Measurements from ENCODE around the gene CNTROB. TPM values are rescaled to one million over a fixed set of nuclear protein-coding genes. Genes with fewer than 3 reads are reported as not detected.

CNTROB gene
- 32.2 to 41.3 TPM (median 38.3 TPM) in 5 replicates for total RNA-seq (2022; extraction: Qiagen RNA extraction; ENCODE audit: low read depth)

GRCh38 chr17:7931709-7932482, at the start of gene CNTROB, which contains the start of gene TRAPPC1:
TSS of gene CNTROB (plus strand) at chr17:7932206. CDS start at chr17:7933080, 874 bp downstream.
TSS of gene TRAPPC1 (minus strand) at chr17:7931946. CDS start at chr17:7931829, 117 bp downstream.

GRCh38 chr17:7888184-7888920, 43.7 kb upstream of the CNTROB start, which contains the start of gene CHD3:
TSS of gene CHD3 (plus strand) at chr17:7888789. CDS start at chr17:7889001, 212 bp downstream.

GRCh38 chr17:7915611-7916384, 16.2 kb upstream of the CNTROB start, which contains the start of gene RNF227:
TSS of gene RNF227 (minus strand) at chr17:7916289. CDS start at chr17:7916195, 94 bp downstream.

GRCh38 chr17:7929158-7930023, 2.6 kb upstream of the CNTROB start, which contains the start of gene KCNAB3:
TSS of gene KCNAB3 (minus strand) at chr17:7929856. CDS start at chr17:7929435, 421 bp downstream.

Other genes starting within 250 kb of the CNTROB start
- gene TP53, start 244.7 kb upstream of the CNTROB start, total RNA-seq (2022; extraction: Qiagen RNA extraction; ENCODE audit: low read depth), result 38.4 to 46.5 TPM (median 42.3 TPM) in 5 replicates
- gene WRAP53, start 243.7 kb upstream of the CNTROB start, total RNA-seq (2022; extraction: Qiagen RNA extraction; ENCODE audit: low read depth), result 29.3 to 48.6 TPM (median 40.8 TPM) in 5 replicates
- 1.3 to 1.6 TPM (median 1.5 TPM) in 5 replicates for gene EFNB3, start 227.0 kb upstream of the CNTROB start, total RNA-seq (2022; extraction: Qiagen RNA extraction; ENCODE audit: low read depth)
- gene DNAH2, start 214.5 kb upstream of the CNTROB start, total RNA-seq (2022; extraction: Qiagen RNA extraction; ENCODE audit: low read depth), result 0.01 to 0.10 TPM (median 0.05 TPM) in 4 of 5 replicates, not detected in the other
- gene KDM6B, start 98.0 kb upstream of the CNTROB start, total RNA-seq (2022; extraction: Qiagen RNA extraction; ENCODE audit: low read depth), result 9.9 to 17.7 TPM (median 12.8 TPM) in 5 replicates
- gene TMEM88, start 77.1 kb upstream of the CNTROB start, total RNA-seq (2022; extraction: Qiagen RNA extraction; ENCODE audit: low read depth), result 0.23 to 0.92 TPM (median 0.82 TPM) in 5 replicates
- gene NAA38, start 74.6 kb upstream of the CNTROB start, total RNA-seq (2022; extraction: Qiagen RNA extraction; ENCODE audit: low read depth), result 210 to 251 TPM (median 223 TPM) in 5 replicates
- gene CYB5D1, start 74.2 kb upstream of the CNTROB start, total RNA-seq (2022; extraction: Qiagen RNA extraction; ENCODE audit: low read depth), result 19.1 to 21.6 TPM (median 19.8 TPM) in 5 replicates
- 52.0 to 66.7 TPM (median 61.6 TPM) in 5 replicates for gene CHD3, start 43.4 kb upstream of the CNTROB start, total RNA-seq (2022; extraction: Qiagen RNA extraction; ENCODE audit: low read depth)
- 1.0 to 1.7 TPM (median 1.1 TPM) in 5 replicates for gene RNF227, start 15.9 kb upstream of the CNTROB start, total RNA-seq (2022; extraction: Qiagen RNA extraction; ENCODE audit: low read depth)
- 1.7 to 2.9 TPM (median 2.0 TPM) in 5 replicates for gene KCNAB3, start 2.4 kb upstream of the CNTROB start, total RNA-seq (2022; extraction: Qiagen RNA extraction; ENCODE audit: low read depth)
- gene TRAPPC1, start 260 bp upstream of the CNTROB start, total RNA-seq (2022; extraction: Qiagen RNA extraction; ENCODE audit: low read depth), result 298 to 338 TPM (median 306 TPM) in 5 replicates
- 0.24 to 0.34 TPM in 2 of 5 replicates, not detected in the others for gene GUCY2D, start 70.4 kb downstream of the CNTROB start, total RNA-seq (2022; extraction: Qiagen RNA extraction; ENCODE audit: low read depth)
- gene ALOX15B, start 106.9 kb downstream of the CNTROB start, total RNA-seq (2022; extraction: Qiagen RNA extraction; ENCODE audit: low read depth), result 0.05 to 0.07 TPM in 2 of 5 replicates, not detected in the others
- gene ALOX12B, start 155.5 kb downstream of the CNTROB start, total RNA-seq (2022; extraction: Qiagen RNA extraction; ENCODE audit: low read depth), result 1.3 to 1.8 TPM (median 1.6 TPM) in 5 replicates
- 6.6 to 10.9 TPM (median 7.4 TPM) in 5 replicates for gene ALOXE3, start 186.3 kb downstream of the CNTROB start, total RNA-seq (2022; extraction: Qiagen RNA extraction; ENCODE audit: low read depth)
- 2.3 to 3.0 TPM (median 2.9 TPM) in 5 replicates for gene HES7, start 191.9 kb downstream of the CNTROB start, total RNA-seq (2022; extraction: Qiagen RNA extraction; ENCODE audit: low read depth)
- 22.7 to 29.3 TPM (median 25.0 TPM) in 5 replicates for gene PER1, start 220.2 kb downstream of the CNTROB start, total RNA-seq (2022; extraction: Qiagen RNA extraction; ENCODE audit: low read depth)
- gene VAMP2, start 230.7 kb downstream of the CNTROB start, total RNA-seq (2022; extraction: Qiagen RNA extraction; ENCODE audit: low read depth), result 21.3 to 31.2 TPM (median 26.8 TPM) in 5 replicates
- 17.5 to 22.1 TPM (median 20.1 TPM) in 5 replicates for gene TMEM107, start 244.2 kb downstream of the CNTROB start, total RNA-seq (2022; extraction: Qiagen RNA extraction; ENCODE audit: low read depth)